Measurements from ENCODE around the gene HNMT. TPM values are rescaled to one million over a fixed set of nuclear protein-coding genes. Genes with fewer than 3 reads are reported as not detected.

HNMT gene
- total and polyA plus RNA-seq, 2 of the 13 experiments (the other 11 are each of a cell fraction or from before 2014, with no cell fraction given): 279 to 309 TPM

- Histone ChIP-seq H3K9ac (ENCODE audit: insufficient read depth, low read depth, low read length) (peak overlapping the region; percentile 1; the same call in 1 of the 2 replicates), H4K20me1 (ENCODE audit: insufficient read depth, low read length) (no peaks in the 10 kb centered on the region), H3K36me3 (replicated peaks in 1 of 2; ENCODE audit: control insufficient read depth in 1 of 2, insufficient read depth in 2 of 2, low read length in 2 of 2) (no peaks in the 10 kb centered on the region), H3K4me2 (ENCODE audit: low read depth, low read length) (no peak overlapping the region), H2AFZ (ENCODE audit: low read length) (no peak overlapping the region), H3K4me3 (replicated peaks in 1 of 3; ENCODE audit: insufficient read depth in 1 of 3, low read depth in 2 of 3, low read length in 3 of 3) (no peak overlapping the region), H3K27me3 (ENCODE audit: control insufficient read depth in 1 of 2, insufficient read depth in 2 of 2, low read length in 2 of 2) (no peaks in the 10 kb centered on the region), H3K9me3 (ENCODE audit: low read length) (peaks cover 5% of the 10 kb centered on the region; the same call in 1 of the 2 replicates), H3K79me2 (ENCODE audit: insufficient read depth, low read length) (peaks cover 28% of the 10 kb centered on the region), H3K4me1 (ENCODE audit: insufficient read depth, low read length) (peaks cover 86% of the 10 kb centered on the region), H3K27ac (ENCODE audit: extremely low read length, insufficient read depth, low read length) (peak overlapping the region; percentile 99)
- no TSS peak for BruUV-seq (replicated peaks)
- CTCF ChIA-PET (ENCODE audit: low intra/inter-chr PET ratio, low total read pairs): no interaction called here
- DNase-seq (ENCODE audit: low spot score): no peak
- POLR2A ChIA-PET: interaction anchor here (1.3 to 19.0 kb wide), 3 partner anchors 9 to 28 kb away, joined by 4 to 733 read pairs (median 30); partner anchors contain the start of gene HNMT
- ATAC-seq: no peak
- in situ Hi-C loops (cut with HindIII; ENCODE audit: extremely low pct_ligation_motif_present, low pct_unique_long_range_greater_than_20kb): no loop called here
- no peak for TF ChIP-seq MXD3 (CRISPR knock-in tag; IDR thresholded peaks at IDR 0.05)
- no peak for TF ChIP-seq FOXA1 (IDR thresholded peaks at IDR 0.05)
- TF ChIP-seq FOXA1 (CRISPR knock-in tag; IDR thresholded peaks at IDR 0.05): no peak
- no peak for TF ChIP-seq ZNF772 (CRISPR knock-in tag; IDR thresholded peaks at IDR 0.05)
- TF ChIP-seq ZNF281 (CRISPR knock-in tag; IDR thresholded peaks at IDR 0.05; ENCODE audit: borderline replicate concordance): no peak
- TF ChIP-seq ZNF670 (CRISPR knock-in tag; IDR thresholded peaks at IDR 0.05; ENCODE audit: borderline replicate concordance): no peak
- TF ChIP-seq HINFP (CRISPR knock-in tag; IDR thresholded peaks at IDR 0.05; ENCODE audit: low read depth): no peak
- TF ChIP-seq GATA4 (IDR thresholded peaks at IDR 0.05; ENCODE audit: borderline replicate concordance, low read depth): no peak
- no peak for TF ChIP-seq ZNF510 (CRISPR knock-in tag; IDR thresholded peaks at IDR 0.05; ENCODE audit: low read depth)
- TF ChIP-seq ZNF407 (CRISPR knock-in tag; IDR thresholded peaks at IDR 0.05; ENCODE audit: not compliant biosample characterization): no peak
- TF ChIP-seq GATAD1 (CRISPR knock-in tag; IDR thresholded peaks at IDR 0.05): no peak
- no peak for TF ChIP-seq RELA (CRISPR knock-in tag; IDR thresholded peaks at IDR 0.05)
- no peak for FAIRE-seq
- WGBS (ENCODE audit: low lambda C conversion rate): 90% methylated on average over 3 of the region's 3 CpGs
- intact Hi-C loops (cut with micrococcal nuclease; ENCODE audit: unreplicated experiment): no loop called here
These were observed 26.5 kb upstream of the HNMT start for GRCh38 chr2:137937778-137938177.

Data from HepG2 (cell line).